ENCODE results near the gene SPOCK1.
"Not testable (repeated sequence)": the region's sequence is repeated elsewhere in the genome, so short reads cannot be mapped to it uniquely, and the experiment has no call there.

The SPOCK1 gene

DNA sequence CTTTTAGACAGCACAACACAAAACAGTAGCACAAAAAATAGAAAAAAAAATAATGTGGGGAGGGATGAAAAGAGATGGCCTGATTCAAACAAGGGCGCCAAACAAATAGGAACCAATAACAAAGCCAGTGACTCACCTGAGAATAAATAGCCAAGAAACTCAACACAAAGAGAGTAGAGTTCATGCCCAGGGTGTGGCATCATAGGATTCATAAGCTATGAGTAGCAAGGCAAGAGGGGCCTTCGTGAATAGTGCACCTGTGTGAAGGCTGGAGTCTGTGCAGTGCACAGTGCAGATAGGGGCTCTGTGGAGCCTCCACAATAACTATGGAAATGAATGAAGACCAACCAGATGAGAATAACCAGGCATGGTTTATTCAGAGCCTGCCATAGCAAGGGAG lies 541.7 kb downstream of the SPOCK1 start:
- Mint-ChIP-seq H3K36me3 (no peaks in the 10 kb centered on the region), H3K4me1 (ENCODE audit: low read depth) (no peaks in the 10 kb centered on the region), H3K27ac (no peak overlapping the region), H3K9me3 (ENCODE audit: low read depth) (peaks cover 4% of the 10 kb centered on the region), H3K27me3 (peaks cover 2% of the 10 kb centered on the region), H3K4me3 (no peak overlapping the region)

DNA sequence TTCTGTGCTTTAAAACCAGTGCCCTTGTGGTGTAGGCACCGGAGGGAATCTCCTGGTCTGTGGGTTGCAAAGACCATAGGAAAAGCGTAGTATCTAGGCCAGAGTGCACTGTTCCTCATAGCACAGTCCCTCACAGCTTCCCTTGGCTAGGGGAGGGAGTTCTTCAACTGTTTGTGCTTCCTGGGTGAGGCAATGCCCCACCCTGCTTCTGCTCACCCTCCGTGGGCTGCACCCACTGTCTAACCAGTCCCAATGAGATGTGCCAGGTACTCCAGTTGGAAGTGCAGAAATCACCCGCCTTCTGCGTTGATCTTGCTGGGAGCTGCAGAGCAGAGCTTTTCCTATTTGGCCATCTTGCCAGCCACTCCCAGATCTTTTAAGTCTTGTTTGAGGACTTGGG lies 545.0 kb downstream of the SPOCK1 start:
- not testable (repeated sequence) for H3K9me3 Mint-ChIP-seq (ENCODE audit: low read depth)

DNA sequence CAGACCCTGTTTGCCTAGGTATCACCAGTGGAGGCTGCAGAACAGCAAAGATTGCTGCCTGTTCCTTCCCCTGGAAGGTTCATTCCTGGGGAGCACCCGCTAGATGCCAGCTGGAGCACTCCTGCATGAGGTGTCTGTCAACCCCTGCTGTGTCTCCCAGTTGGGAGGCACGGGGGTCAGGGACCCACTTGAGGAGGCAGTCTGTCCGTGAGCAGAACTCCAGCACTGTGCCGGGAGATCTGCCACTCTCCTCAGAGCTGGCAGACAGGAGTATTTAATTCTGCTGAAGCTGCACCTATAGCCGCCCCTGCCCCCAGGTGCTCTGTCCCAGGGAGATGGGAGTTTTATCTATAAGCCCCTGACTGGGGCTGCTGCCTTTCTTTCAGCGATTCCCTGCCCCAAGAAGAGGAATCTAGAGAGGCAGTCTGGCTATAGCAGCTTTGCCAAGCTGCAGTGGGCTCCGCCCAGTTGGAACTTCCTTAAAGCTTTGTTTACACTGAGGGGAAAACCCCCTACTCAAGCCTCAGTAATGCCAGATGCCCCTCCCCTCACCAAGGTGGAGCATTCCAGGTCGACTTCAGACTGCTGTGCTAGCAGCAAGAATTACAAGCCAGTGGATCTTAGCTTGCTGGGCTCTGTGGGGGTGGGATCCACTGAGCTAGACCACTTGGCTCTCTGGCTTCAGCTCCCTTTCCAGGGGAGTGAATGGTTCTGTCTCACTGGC lies 545.6 kb downstream of the SPOCK1 start:
- not testable (repeated sequence) for H3K36me3 Mint-ChIP-seq; H3K4me3 Mint-ChIP-seq; H3K27ac Mint-ChIP-seq; H3K9me3 Mint-ChIP-seq (ENCODE audit: low read depth); H3K4me1 Mint-ChIP-seq (ENCODE audit: low read depth); H3K27me3 Mint-ChIP-seq

More for the DNA sequence above, 545.0 kb downstream of the SPOCK1 start:
- H3K4me1 Mint-ChIP-seq (ENCODE audit: low read depth); H3K4me3 Mint-ChIP-seq; H3K27ac Mint-ChIP-seq; H3K27me3 Mint-ChIP-seq; H3K36me3 Mint-ChIP-seq: not testable (repeated sequence)

DNA sequence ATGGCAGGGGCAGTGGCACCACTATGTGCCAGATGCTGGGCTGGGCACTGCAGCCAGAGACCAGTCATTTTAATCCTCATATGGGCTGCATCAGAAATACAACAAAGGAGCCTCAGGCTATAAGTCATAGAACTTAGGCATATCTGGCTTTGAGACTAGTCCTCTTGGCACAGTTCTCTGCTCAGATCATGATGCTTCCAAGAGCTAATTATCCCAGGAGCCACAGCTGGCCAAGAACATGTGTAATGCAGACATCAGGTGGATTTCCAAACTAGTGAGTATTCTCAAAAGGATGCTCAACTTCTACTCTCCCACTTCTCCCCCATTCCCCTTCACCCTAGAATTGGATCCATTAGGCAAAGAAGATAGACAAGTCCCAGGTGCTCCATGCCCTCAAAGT lies 571.6 kb downstream of the SPOCK1 start:
- Mint-ChIP-seq H3K36me3 (no peaks in the 10 kb centered on the region), H3K27ac (no peak overlapping the region), H3K27me3 (no peaks in the 10 kb centered on the region), H3K4me3 (no peak overlapping the region), H3K9me3 (ENCODE audit: low read depth) (peaks cover 2% of the 10 kb centered on the region), H3K4me1 (ENCODE audit: low read depth) (no peaks in the 10 kb centered on the region)

DNA sequence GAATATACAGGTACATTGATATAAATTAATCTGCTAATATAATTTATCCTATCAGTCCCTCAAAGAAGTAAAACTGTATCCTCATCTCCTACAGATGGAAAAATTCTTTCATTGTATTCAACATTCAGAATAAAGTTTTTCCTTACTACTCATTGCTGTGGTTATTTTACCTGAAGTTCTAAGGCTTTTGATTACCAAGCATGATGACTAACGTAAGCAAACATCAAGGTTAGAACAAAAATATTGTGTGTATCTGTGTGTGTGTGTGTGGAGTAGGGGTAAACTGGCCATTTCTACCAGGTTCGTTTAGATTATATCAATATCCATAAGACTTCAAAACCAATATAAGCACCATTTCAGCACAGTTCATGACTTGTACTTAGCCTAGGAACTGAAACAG lies 573.1 kb downstream of the SPOCK1 start:
- H3K4me3 Mint-ChIP-seq: no peak overlapping the region
- peaks cover 5% of the 10 kb centered on the region for H3K9me3 Mint-ChIP-seq (ENCODE audit: low read depth)
- H3K4me1 Mint-ChIP-seq (ENCODE audit: low read depth): no peaks in the 10 kb centered on the region
- H3K36me3 Mint-ChIP-seq: no peaks in the 10 kb centered on the region
- H3K27me3 Mint-ChIP-seq: no peaks in the 10 kb centered on the region
- no peak overlapping the region for H3K27ac Mint-ChIP-seq
